HepG2 (cell line): ENCODE measurements around the gene FGF7. TPM values are rescaled to one million over a fixed set of nuclear protein-coding genes. Genes with fewer than 3 reads are reported as not detected.

ENCODE experiments used
- ATAC-seq: fragments of 200-7000 bp; cut with Tn5 transposase; 3 replicates; pipeline ENCODE4 v1.9.1; 2020; ENCODE audit warnings: mild to moderate bottlenecking, moderate library complexity
- BruUV-seq: library from RNA; stranded (reverse); fragments of 400-500 nt; replicated peaks from 2 replicates; lab custom pipeline; 2021; lab: Mats Ljungman, UMichigan
- CTCF ChIA-PET: fragments of 300-600 bp; formaldehyde crosslinking; extraction: SDS; loops from one replicate; lab custom pipeline; 2021; ENCODE audit warnings: low total read pairs, inconsistent platforms, low intra/inter-chr PET ratio; lab: Yijun Ruan, JAX
- POLR2A ChIA-PET: fragments of 350-600 bp; sonication (Branson Sonifier 250); formaldehyde crosslinking; loops from one replicate; lab custom pipeline; 2020; ENCODE audit warnings: antibody characterized with exemption, inconsistent platforms; lab: Yijun Ruan, JAX
- DNase-seq: peaks from one replicate; pipeline ENCODE4 v3.0.0-alpha.2; 2015; ENCODE audit warnings: low spot score
- FAIRE-seq: peaks from 3 replicates; lab custom pipeline; 2011; peaks lifted over from hg19 to GRCh38; lab: Jason Lieb, UNC
- H2AFZ ChIP-seq: one replicate; pipeline ENCODE4 v1.6.1; 2011; ENCODE audit warnings: low read length, inconsistent platforms
- H3K27ac ChIP-seq: fragments of 300-600 bp; 3 replicates; pipeline ENCODE4 v1.8.0; 2011; ENCODE audit warnings: mixed run types, mild to moderate bottlenecking, mixed read lengths, low read length, inconsistent platforms; ENCODE audit not compliant: insufficient read depth; ENCODE audit errors: extremely low read length
- H3K27me3 ChIP-seq, 2 experiments: fragments of 200-600 bp in 1 of 2; 2 replicates in 1 of 2; 3 replicates in 1 of 2; pipeline versions ENCODE4 v1.6.0 to v1.8.0; 2011; ENCODE audit warnings: low read length in 2 of 2, mild to moderate bottlenecking in 2 of 2, moderate library complexity in 2 of 2, inconsistent platforms in 1 of 2; ENCODE audit not compliant: insufficient read depth in 2 of 2, control insufficient read depth in 1 of 2
- H3K36me3 ChIP-seq, 2 experiments: fragments of 200-600 bp in 1 of 2; replicated peaks in 1 of 2; 2 replicates in 1 of 2; 3 replicates in 1 of 2; pipeline versions ENCODE4 v1.5.1 to v1.8.0; 2011; ENCODE audit warnings: low read length in 2 of 2, inconsistent platforms in 1 of 2; ENCODE audit not compliant: insufficient read depth in 2 of 2, control insufficient read depth in 1 of 2
- H3K4me1 ChIP-seq: 2 replicates; pipeline ENCODE4 v1.5.1; 2012; ENCODE audit warnings: low read length, inconsistent platforms; ENCODE audit not compliant: insufficient read depth
- H3K4me2 ChIP-seq: 2 replicates; pipeline ENCODE4 v1.6.0; 2011; ENCODE audit warnings: low read depth, low read length, inconsistent platforms
- H3K4me3 ChIP-seq, 3 experiments: fragments of 200-600 bp in 1 of 3; sonication (generic), shearing (Covaris generic) in 1 of 3; replicated peaks in 1 of 3; 2 replicates each; pipeline ENCODE4 v1.5.1; 2011 to 2016; ENCODE audit warnings: low read length in 3 of 3, inconsistent platforms in 2 of 3, low read depth in 2 of 3, mild to moderate bottlenecking in 2 of 3, control low read depth in 1 of 3, mixed read lengths in 1 of 3; ENCODE audit not compliant: insufficient read depth in 1 of 3
- H3K79me2 ChIP-seq: one replicate; pipeline ENCODE4 v1.6.1; 2011; ENCODE audit warnings: low read length, inconsistent platforms; ENCODE audit not compliant: insufficient read depth
- H3K9ac ChIP-seq: 2 replicates; pipeline ENCODE4 v1.6.0; 2011; ENCODE audit warnings: mild to moderate bottlenecking, low read depth, low read length, inconsistent platforms; ENCODE audit not compliant: insufficient read depth
- H3K9me3 ChIP-seq: 2 replicates; pipeline ENCODE4 v1.5.1; 2012; ENCODE audit warnings: mild to moderate bottlenecking, low read length
- H4K20me1 ChIP-seq: 2 replicates; pipeline ENCODE4 v1.6.0; 2011; ENCODE audit warnings: inconsistent platforms, mild to moderate bottlenecking, low read length, moderate library complexity; ENCODE audit not compliant: insufficient read depth
- EP300 ChIP-seq, 3 experiments: sonication (generic) in 1 of 3; formaldehyde crosslinking in 1 of 3; IDR thresholded peaks; 2 replicates each; pipeline versions ENCODE4 v1.5.1 to v1.6.1; 2011 to 2020; ENCODE audit warnings: low read depth in 2 of 3, low read length in 2 of 3, borderline replicate concordance in 1 of 3, improper control_type of control experiment in 1 of 3, mild to moderate bottlenecking in 1 of 3, missing genetic modification reagents in 1 of 3, moderate library complexity in 1 of 3
- HMG20B ChIP-seq: conservative IDR thresholded peaks from 2 replicates; pipeline ENCODE4 v1.6.1; 2016; ENCODE audit warnings: missing genetic modification reagents, missing compliant biosample characterization
- HMGA1 ChIP-seq: sonication (generic); formaldehyde crosslinking; conservative IDR thresholded peaks from 2 replicates; pipeline ENCODE4 v1.4.0; 2020; ENCODE audit warnings: missing genetic modification reagents
- KLF16 ChIP-seq, 2 experiments: sonication (generic) in 1 of 2; formaldehyde crosslinking in 1 of 2; IDR thresholded peaks; 2 replicates each; pipeline versions ENCODE4 v1.6.1 to v1.8.0; 2016 to 2023; ENCODE audit warnings: missing genetic modification reagents in 2 of 2, missing compliant biosample characterization in 1 of 2
- MAFG ChIP-seq: sonication (generic); formaldehyde crosslinking; IDR thresholded peaks from 2 replicates; pipeline ENCODE4 v1.5.1; 2020; ENCODE audit warnings: mild to moderate bottlenecking, missing genetic modification reagents
- MXD4 ChIP-seq: IDR thresholded peaks from 2 replicates; pipeline ENCODE4 v1.6.1; 2016; ENCODE audit warnings: mild to moderate bottlenecking, missing biosample characterization, missing genetic modification reagents
- NR3C1 ChIP-seq: sonication (generic); formaldehyde crosslinking; IDR thresholded peaks from 2 replicates; pipeline ENCODE4 v1.4.0; 2020; ENCODE audit warnings: missing genetic modification reagents
- PLRG1 ChIP-seq: fragments of 450-650 bp; conservative IDR thresholded peaks from 2 replicates; pipeline ENCODE4 v1.6.1; 2016
- RXRB ChIP-seq: IDR thresholded peaks from 2 replicates; pipeline ENCODE4 v1.6.1; 2016; ENCODE audit warnings: borderline replicate concordance, missing genetic modification reagents, missing compliant biosample characterization
- SMARCE1 ChIP-seq: fragments of 450-650 bp; IDR thresholded peaks from 2 replicates; pipeline ENCODE4 v1.6.1; 2017; ENCODE audit warnings: borderline replicate concordance
- ZBTB25 ChIP-seq: IDR thresholded peaks from 2 replicates; pipeline ENCODE4 v1.6.1; 2018; ENCODE audit warnings: missing genetic modification reagents
- ZBTB26 ChIP-seq: IDR thresholded peaks from 2 replicates; pipeline ENCODE4 v1.6.1; 2016; ENCODE audit warnings: missing compliant biosample characterization, missing genetic modification reagents, borderline replicate concordance
- ZBTB34 ChIP-seq: sonication (generic); formaldehyde crosslinking; IDR thresholded peaks from 2 replicates; pipeline ENCODE4 v1.8.0; 2022; ENCODE audit warnings: mild to moderate bottlenecking, missing genetic modification reagents
- ZFP37 ChIP-seq: sonication (generic); formaldehyde crosslinking; IDR thresholded peaks from 2 replicates; pipeline ENCODE4 v1.4.0; 2020; ENCODE audit warnings: missing genetic modification reagents, borderline replicate concordance
- ZNF121 ChIP-seq: sonication (generic); formaldehyde crosslinking; IDR thresholded peaks from 2 replicates; pipeline ENCODE4 v1.5.0; 2020; ENCODE audit warnings: mild to moderate bottlenecking, missing genetic modification reagents
- ZNF256 ChIP-seq: sonication (generic); formaldehyde crosslinking; conservative IDR thresholded peaks from 2 replicates; pipeline ENCODE4 v1.4.0; 2020; ENCODE audit warnings: missing genetic modification reagents
- ZNF33B ChIP-seq: sonication (generic); formaldehyde crosslinking; IDR thresholded peaks from 2 replicates; pipeline ENCODE4 v1.5.1; 2020; ENCODE audit warnings: mild to moderate bottlenecking, missing genetic modification reagents
- ZNF761 ChIP-seq: sonication (generic); formaldehyde crosslinking; conservative IDR thresholded peaks from 2 replicates; pipeline ENCODE4 v1.4.0; 2020; ENCODE audit warnings: mild to moderate bottlenecking, missing genetic modification reagents
- WGBS: methylation state at CpG from one replicate; pipeline ENCODE4 v1.1.6; 2017; ENCODE audit warnings: low lambda C conversion rate; 5-methylcytosine and 5-hydroxymethylcytosine counted together
- in situ Hi-C: cut with HindIII; loops from 2 replicates; pipeline ENCODE4 v1.10.0; 2017; ENCODE audit warnings: low pct_unique_long_range_greater_than_20kb; ENCODE audit not compliant: extremely low pct_ligation_motif_present
- intact Hi-C: fragments of 100-400 bp; cut with micrococcal nuclease; formaldehyde crosslinking; loops from one replicate; pipeline ENCODE4 v1.10.0; 2022; ENCODE audit not compliant: unreplicated experiment
- polyA plus RNA-seq, 8 experiments: library from polyadenylated mRNA; depleted of rRNA in 3 of 8; stranded (reverse) in 7 of 8; unstranded in 1 of 8; fragments of >200 nt; fragmentation: Illumina TruSeq in 4 of 8; extraction: Trizol in 4 of 8; gene quantifications; 2 replicates each; pipeline versions ENCODE4 v1.2.1 to v1.2.3, GENCODE V29; 2011 to 2016; ENCODE audit warnings: low read depth in 4 of 8, missing spikeins in 1 of 8, mixed read lengths in 1 of 8; ENCODE audit not compliant: insufficient read depth in 1 of 8
- total RNA-seq, 5 experiments: library from RNA; depleted of rRNA; stranded (reverse); fragments of >200 nt; fragmentation: Illumina TruSeq; extraction: Trizol; gene quantifications; 2 replicates each; pipeline ENCODE4 v1.2.3, GENCODE V29; 2016; ENCODE audit warnings: low read depth in 1 of 5

FGF7 gene
- total and polyA plus RNA-seq, 2 of the 13 experiments (the other 11 are each of a cell fraction or from before 2014, with no cell fraction given): not detected

GRCh38 chr15:49462232-49462844 lies 39.3 kb downstream of the FGF7 start:
- H3K9me3 ChIP-seq: no peaks in the 10 kb centered on the region
- no peaks in the 10 kb centered on the region for H3K36me3 ChIP-seq
- 4% methylated on average over 2 of the region's 2 CpGs for WGBS
- H3K9ac ChIP-seq: no peak overlapping the region
- H3K4me1 ChIP-seq: no peaks in the 10 kb centered on the region
- no peak overlapping the region for H3K27ac ChIP-seq
- H3K4me3 ChIP-seq: no peak overlapping the region
- no peak for ATAC-seq
- no peak for FAIRE-seq
- TF ChIP-seq HMG20B (no peak), ZBTB26 (CRISPR knock-in tag) (no peak), RXRB (CRISPR knock-in tag) (no peak), KLF16 (CRISPR knock-in tag; IDR thresholded peaks at IDR 0.05) (no peak), MAFG (CRISPR knock-in tag) (no peak), ZFP37 (CRISPR knock-in tag) (no peak), ZNF33B (CRISPR knock-in tag) (no peak), PLRG1 (no peak), ZNF256 (no peak), ZNF761 (CRISPR knock-in tag) (no peak), EP300 (IDR thresholded peaks at IDR 0.05; ENCODE audit: low read depth in 2 of 2, low read length in 2 of 2) (no peak), EP300 (CRISPR knock-in tag; IDR thresholded peaks at IDR 0.05; ENCODE audit: borderline replicate concordance) (no peak), ZBTB34 (CRISPR knock-in tag) (no peak), SMARCE1 (no peak), ZBTB25 (CRISPR knock-in tag) (no peak), ZNF121 (CRISPR knock-in tag) (no peak), NR3C1 (no peak), MXD4 (CRISPR knock-in tag) (no peak), HMGA1 (CRISPR knock-in tag) (no peak)
- TF ChIP-seq, all 625 proteins: peak for 0
- POLR2A ChIA-PET: no interaction called here
- Histone ChIP-seq H4K20me1 (no peaks in the 10 kb centered on the region), H3K79me2 (no peaks in the 10 kb centered on the region), H3K27me3 (no peaks in the 10 kb centered on the region), H3K4me2 (no peak overlapping the region), H2AFZ (no peak overlapping the region)
- intact Hi-C loops (no loop called here), in situ Hi-C loops (no loop called here)
- no peak for DNase-seq
- CTCF ChIA-PET: no interaction called here
- BruUV-seq: no TSS peak
